AG08395 (cell line): ENCODE results near the gene LATS1.
A peak's percentile ranks its signal among the peaks of the same experiment; 100 is the strongest.
"Not testable (repeated sequence)": the region's sequence is repeated elsewhere in the genome, so short reads cannot be mapped to it uniquely, and the experiment has no call there.

Experiments used
- DNase-seq: peaks from one replicate; pipeline ENCODE4 v3.0.0; 2012; ENCODE audit warnings: mixed read lengths, low spot score

Gene LATS1

GRCh38 chr6:149728499-149729234 lies 10.8 kb upstream of the LATS1 start:
- no peak for DNase-seq

- no peak for DNase-seq
These were observed 10.0 kb upstream of the LATS1 start for GRCh38 chr6:149727793-149728498.

- no peak for DNase-seq
These were observed 7.9 kb upstream of the LATS1 start for GRCh38 chr6:149725785-149726184.

GRCh38 chr6:149723771-149724417 lies 6.0 kb upstream of the LATS1 start:
- DNase-seq, result peak; percentile 83

GRCh38 chr6:149723262-149723661 lies 5.4 kb upstream of the LATS1 start:
- no peak for DNase-seq

GRCh38 chr6:149719531-149719930 lies 1.6 kb upstream of the LATS1 start:
- no peak for DNase-seq

GRCh38 chr6:149717255-149717587 lies 680 bp downstream of the LATS1 start:
- DNase-seq, result no peak

GRCh38 chr6:149716181-149716963 lies 1.5 kb downstream of the LATS1 start:
- DNase-seq, result peak; percentile 29

- DNase-seq, result no peak
These were observed 3.5 kb downstream of the LATS1 start for GRCh38 chr6:149714442-149714841.

- DNase-seq, result no peak
These were observed 6.2 kb downstream of the LATS1 start for GRCh38 chr6:149711711-149712110.

GRCh38 chr6:149701714-149702113 lies 16.2 kb downstream of the LATS1 start:
- peak; percentile 50 for DNase-seq

GRCh38 chr6:149699150-149699549 lies 18.8 kb downstream of the LATS1 start:
- DNase-seq, result no peak

GRCh38 chr6:149698175-149698574 lies 19.7 kb downstream of the LATS1 start:
- no peak for DNase-seq

GRCh38 chr6:149696901-149697300 lies 21.0 kb downstream of the LATS1 start:
- DNase-seq, result peak; percentile 11

GRCh38 chr6:149694921-149695320 lies 23.0 kb downstream of the LATS1 start:
- DNase-seq, result no peak

GRCh38 chr6:149691201-149691600 lies 26.7 kb downstream of the LATS1 start:
- DNase-seq, result no peak

- DNase-seq, result no peak
These were observed 31.7 kb downstream of the LATS1 start for GRCh38 chr6:149686230-149686629.

- no peak for DNase-seq
These were observed 34.5 kb downstream of the LATS1 start for GRCh38 chr6:149683256-149683859.

GRCh38 chr6:149681845-149682244 lies 36.1 kb downstream of the LATS1 start:
- not testable (repeated sequence) for DNase-seq

- DNase-seq, result no peak
These were observed 36.7 kb downstream of the LATS1 start for GRCh38 chr6:149681209-149681608.

- no peak for DNase-seq
These were observed 37.4 kb downstream of the LATS1 start for GRCh38 chr6:149680503-149680902.

- not testable (repeated sequence) for DNase-seq
These were observed 45.6 kb downstream of the LATS1 start for GRCh38 chr6:149672265-149672664.
